ENCODE results near the gene CLCN2.

Gene CLCN2

DNA sequence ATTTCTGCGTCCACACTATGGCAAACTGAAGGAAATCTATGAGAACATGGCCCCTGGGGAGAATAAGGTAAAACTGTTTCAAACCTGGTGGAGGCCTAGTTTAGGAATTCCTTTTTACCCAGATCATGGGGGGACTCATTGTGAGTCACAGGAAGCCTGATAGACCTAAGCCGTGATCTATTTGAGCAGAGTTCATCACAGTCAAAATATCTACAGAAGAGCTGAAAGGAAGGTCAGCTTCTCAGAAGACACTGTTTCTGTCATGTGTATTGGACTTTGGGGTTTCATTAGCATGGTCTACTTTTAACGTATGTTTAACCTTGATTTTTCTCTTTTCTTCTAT lies 61.1 kb downstream of the CLCN2 start:
- no peaks in the 10 kb centered on the region for H3K9me3 ChIP-seq (ENCODE audit: control insufficient read depth, insufficient read depth, low read length)
- H3K4me3 ChIP-seq (ENCODE audit: low read depth, low read length), result peak overlapping the region; percentile 98
- H3K9ac ChIP-seq (ENCODE audit: low read depth, low read length), result no peak overlapping the region
- H3K36me3 ChIP-seq (ENCODE audit: control insufficient read depth, insufficient read depth, low read length), result peaks cover 52% of the 10 kb centered on the region
- H3K27me3 ChIP-seq (ENCODE audit: control insufficient read depth, insufficient read depth, low read length), result no peaks in the 10 kb centered on the region
- no peaks in the 10 kb centered on the region for H3K4me1 ChIP-seq (ENCODE audit: control insufficient read depth, insufficient read depth, low read length)
- H3K27ac ChIP-seq (ENCODE audit: low read depth, low read length), result peak overlapping the region; percentile 78

DNA sequence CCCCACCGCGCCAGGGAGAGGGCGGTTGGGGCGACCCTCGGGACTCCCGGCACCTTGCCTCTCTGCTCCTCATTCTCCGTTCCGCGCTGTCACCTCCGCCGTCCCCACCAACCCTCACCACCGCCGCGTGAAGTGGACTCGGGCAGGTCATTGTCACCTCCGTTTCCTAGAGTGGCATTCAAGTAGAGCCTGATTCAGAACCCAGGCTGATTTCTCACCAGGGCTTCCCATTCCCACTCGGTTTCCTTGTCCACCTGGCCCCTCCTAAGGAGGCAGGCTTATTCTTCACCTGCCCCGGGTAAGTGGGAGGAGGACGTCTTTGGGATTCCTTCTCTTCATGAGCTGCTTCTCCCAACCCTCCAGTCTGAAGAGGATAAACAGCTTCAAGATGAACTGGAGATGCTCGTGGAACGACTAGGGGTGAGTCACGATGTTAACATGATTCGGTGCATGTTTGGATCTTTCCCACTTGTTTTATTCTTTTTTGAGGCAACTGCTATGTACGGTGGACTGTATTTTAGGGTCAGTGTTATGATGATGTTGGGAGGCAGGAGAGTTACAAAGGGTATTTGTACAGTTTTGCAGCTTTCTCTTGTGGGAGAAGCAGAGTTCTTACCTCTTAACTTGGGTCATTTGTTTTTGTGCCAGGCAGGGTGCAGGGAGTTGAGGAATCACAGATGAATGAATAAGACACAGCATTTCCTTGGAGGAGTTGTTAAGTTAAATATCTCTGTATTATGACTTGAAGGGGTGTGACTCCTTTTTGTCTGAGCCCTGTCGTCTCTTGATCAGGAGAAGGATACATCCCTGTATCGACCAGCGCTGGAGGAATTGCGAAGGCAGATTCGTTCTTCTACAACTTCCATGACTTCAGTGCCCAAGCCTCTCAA lies 61.7 kb downstream of the CLCN2 start:
- no peaks in the 10 kb centered on the region for H3K4me1 ChIP-seq (ENCODE audit: control insufficient read depth, insufficient read depth, low read length)
- H3K27me3 ChIP-seq (ENCODE audit: control insufficient read depth, insufficient read depth, low read length), result no peaks in the 10 kb centered on the region
- H3K4me3 ChIP-seq (ENCODE audit: low read depth, low read length), result peak overlapping the region; percentile 98
- H3K36me3 ChIP-seq (ENCODE audit: control insufficient read depth, insufficient read depth, low read length), result peaks cover 47% of the 10 kb centered on the region
- H3K9ac ChIP-seq (ENCODE audit: low read depth, low read length), result peak overlapping the region; percentile 87
- peak overlapping the region; percentile 78 for H3K27ac ChIP-seq (ENCODE audit: low read depth, low read length)
- no peaks in the 10 kb centered on the region for H3K9me3 ChIP-seq (ENCODE audit: control insufficient read depth, insufficient read depth, low read length)

DNA sequence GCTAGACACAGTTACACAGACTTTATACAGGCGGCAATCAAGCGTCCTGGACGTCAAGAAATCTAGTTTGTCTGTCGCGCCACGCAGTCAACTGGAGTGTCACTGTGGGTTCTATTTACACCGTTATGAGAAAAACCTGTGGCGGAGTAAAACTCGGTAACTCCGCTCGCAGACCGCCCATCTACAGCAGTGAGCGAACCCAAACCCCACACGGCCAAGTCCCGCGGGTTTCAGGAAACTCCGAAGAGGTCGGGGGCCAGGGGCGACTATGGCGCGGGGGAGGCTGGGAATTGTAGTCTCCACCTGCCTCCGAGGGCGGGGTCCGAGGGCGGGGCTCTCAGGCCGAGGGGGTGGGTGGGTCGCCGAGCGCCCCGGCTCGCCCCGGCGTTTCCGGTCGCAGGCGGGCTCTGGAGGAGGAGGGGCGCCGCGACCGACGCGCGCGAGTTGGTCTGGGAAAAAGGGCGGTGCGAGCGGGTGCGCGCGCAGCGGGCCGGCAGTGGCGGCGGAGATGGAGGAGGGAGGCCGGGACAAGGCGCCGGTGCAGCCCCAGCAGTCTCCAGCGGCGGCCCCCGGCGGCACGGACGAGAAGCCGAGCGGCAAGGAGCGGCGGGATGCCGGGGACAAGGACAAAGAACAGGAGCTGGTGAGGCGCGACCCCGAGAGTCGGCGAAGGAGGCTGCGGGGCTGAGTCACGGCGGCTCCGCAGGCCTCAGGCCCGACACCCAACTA lies 62.5 kb downstream of the CLCN2 start, which contains the start of gene PSMD2:
PSMD2 (plus strand) TSS at position 483 of the 729 bp plus-strand sequence; CDS start at position 509, 26 bp downstream.
- Histone ChIP-seq H3K9me3 (ENCODE audit: control insufficient read depth, insufficient read depth, low read length) (no peaks in the 10 kb centered on the region), H3K27ac (ENCODE audit: low read depth, low read length) (peak within 1 kb of the TSS; percentile 89), H3K9ac (ENCODE audit: low read depth, low read length) (peak within 1 kb of the TSS; percentile 87), H3K4me3 (ENCODE audit: low read depth, low read length) (peak within 1 kb of the TSS; percentile 98), H3K4me1 (ENCODE audit: control insufficient read depth, insufficient read depth, low read length) (no peaks in the 10 kb centered on the region), H3K36me3 (ENCODE audit: control insufficient read depth, insufficient read depth, low read length) (peaks cover 38% of the 10 kb centered on the region), H3K27me3 (ENCODE audit: control insufficient read depth, insufficient read depth, low read length) (no peaks in the 10 kb centered on the region)

GRCh38 chr3:184296616-184297015 lies 64.8 kb downstream of the CLCN2 start:
- H3K27ac ChIP-seq (ENCODE audit: low read depth, low read length), result no peak overlapping the region
- no peaks in the 10 kb centered on the region for H3K4me1 ChIP-seq (ENCODE audit: control insufficient read depth, insufficient read depth, low read length)
- no peaks in the 10 kb centered on the region for H3K27me3 ChIP-seq (ENCODE audit: control insufficient read depth, insufficient read depth, low read length)
- no peaks in the 10 kb centered on the region for H3K9me3 ChIP-seq (ENCODE audit: control insufficient read depth, insufficient read depth, low read length)
- no peak overlapping the region for H3K4me3 ChIP-seq (ENCODE audit: low read depth, low read length)
- no peak overlapping the region for H3K9ac ChIP-seq (ENCODE audit: low read depth, low read length)
- peaks cover 15% of the 10 kb centered on the region for H3K36me3 ChIP-seq (ENCODE audit: control insufficient read depth, insufficient read depth, low read length)
